MCF 10A (cell line): ENCODE data around the gene NCF2. TPM values are rescaled to one million over a fixed set of nuclear protein-coding genes. Genes with fewer than 3 reads are reported as not detected.

Experiments used
- BruUV-seq: library from RNA; stranded (reverse); fragments of 400-500 nt; replicated peaks from 2 replicates; lab custom pipeline; 2021; lab: Mats Ljungman, UMichigan
- CTCF ChIA-PET: fragments of 300-600 bp; sonication (Branson Sonifier 250); formaldehyde crosslinking; extraction: SDS; loops from one replicate; lab custom pipeline; 2021; ENCODE audit warnings: antibody characterized with exemption, inconsistent platforms; lab: Yijun Ruan, JAX
- POLR2A ChIA-PET: fragments of 300-600, 350-650 bp; sonication (Branson Sonifier 250); formaldehyde crosslinking; extraction: SDS; loops from one replicate; lab custom pipeline; 2020; ENCODE audit warnings: antibody characterized with exemption, inconsistent platforms; lab: Yijun Ruan, JAX
- DNase-seq: peaks from one replicate; pipeline ENCODE4 v3.0.0-alpha.2; 2018; ENCODE audit not compliant: unreplicated experiment
- H3K27ac Mint-ChIP-seq: one replicate; pipeline ENCODE4 v1.8.0; 2022; ENCODE audit warnings: mild to moderate bottlenecking, low read depth, mixed read lengths; ENCODE audit not compliant: unreplicated experiment
- H3K27me3 Mint-ChIP-seq: one replicate; pipeline ENCODE4 v1.8.0; 2022; ENCODE audit warnings: mixed read lengths; ENCODE audit not compliant: insufficient read depth, unreplicated experiment
- H3K36me3 Mint-ChIP-seq: one replicate; pipeline ENCODE4 v1.8.0; 2022; ENCODE audit warnings: mild to moderate bottlenecking, moderate library complexity, mixed read lengths; ENCODE audit not compliant: insufficient read depth, unreplicated experiment
- H3K4me1 Mint-ChIP-seq: one replicate; pipeline ENCODE4 v1.8.0; 2022; ENCODE audit warnings: mixed read lengths; ENCODE audit not compliant: insufficient read depth, unreplicated experiment
- H3K4me3 Mint-ChIP-seq: one replicate; pipeline ENCODE4 v1.8.0; 2022; ENCODE audit warnings: mild to moderate bottlenecking, moderate library complexity, mixed read lengths; ENCODE audit not compliant: unreplicated experiment
- H3K9me3 Mint-ChIP-seq: one replicate; pipeline ENCODE4 v1.8.0; 2022; ENCODE audit warnings: mixed read lengths; ENCODE audit not compliant: unreplicated experiment
- intact Hi-C: fragments of 100-400 bp; cut with micrococcal nuclease; formaldehyde crosslinking; loops from 2 replicates; pipeline ENCODE4 v1.14.1; 2022
- total RNA-seq: library from RNA; stranded (reverse); gene quantifications from 2 replicates; pipeline ENCODE4 v1.2.3, GENCODE V29; 2022
- TF ChIP-seq, protein P1 (sequence below): fragments of 200-600 bp; IDR thresholded peaks from one replicate; pipeline ENCODE4 v1.8.0; 2022; ENCODE audit warnings: antibody characterized with exemption, mild to moderate bottlenecking; ENCODE audit not compliant: unreplicated experiment

The NCF2 gene
- total RNA-seq, 1 experiment from 2014 or later = 4.9 TPM

DNA sequence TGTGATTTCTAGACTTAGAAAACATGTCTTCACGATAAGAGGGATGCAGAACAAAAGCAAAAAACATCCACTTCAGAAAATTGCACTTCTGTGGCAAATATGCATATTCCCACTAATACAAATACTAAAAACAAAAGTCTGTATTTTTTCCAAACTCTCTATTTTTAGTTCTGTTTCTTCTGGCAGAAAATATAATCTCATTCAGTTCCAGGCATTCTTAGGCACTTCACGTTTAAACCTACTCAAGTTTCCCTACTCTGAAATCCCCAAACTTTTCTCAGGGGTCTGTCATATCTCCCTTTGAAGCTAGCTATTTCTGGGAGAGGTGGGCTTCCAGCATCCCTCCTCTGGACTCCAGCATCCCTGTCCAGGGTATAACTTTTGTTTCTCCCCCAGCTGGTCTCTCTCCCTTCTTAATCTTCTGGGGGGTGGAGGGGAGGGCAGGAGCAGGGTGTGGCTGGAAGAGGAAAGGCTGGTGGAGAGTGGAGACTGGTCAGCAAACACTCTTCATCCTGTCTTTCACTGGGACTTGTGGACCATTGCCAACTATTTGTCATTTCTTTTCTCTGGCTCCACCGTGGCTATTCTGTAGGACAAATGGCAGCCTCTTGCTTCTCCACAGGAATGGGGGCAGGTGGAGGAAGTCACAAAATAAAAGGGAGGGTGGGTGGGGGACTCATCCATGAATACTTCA, 19.6 kb upstream of the NCF2 start:
- Mint-ChIP-seq H3K27me3 (no peaks in the 10 kb centered on the region), H3K27ac (peak overlapping the region; percentile 99), H3K4me1 (peaks cover 34% of the 10 kb centered on the region), H3K4me3 (no peak overlapping the region), H3K36me3 (no peaks in the 10 kb centered on the region), H3K9me3 (no peaks in the 10 kb centered on the region)
- intact Hi-C loops = loop anchor here (1.0 to 2.0 kb wide), 6 partner anchors 13 to 306 kb away; no protein-coding TSS in a partner anchor
- TF ChIP-seq, protein P1, sequence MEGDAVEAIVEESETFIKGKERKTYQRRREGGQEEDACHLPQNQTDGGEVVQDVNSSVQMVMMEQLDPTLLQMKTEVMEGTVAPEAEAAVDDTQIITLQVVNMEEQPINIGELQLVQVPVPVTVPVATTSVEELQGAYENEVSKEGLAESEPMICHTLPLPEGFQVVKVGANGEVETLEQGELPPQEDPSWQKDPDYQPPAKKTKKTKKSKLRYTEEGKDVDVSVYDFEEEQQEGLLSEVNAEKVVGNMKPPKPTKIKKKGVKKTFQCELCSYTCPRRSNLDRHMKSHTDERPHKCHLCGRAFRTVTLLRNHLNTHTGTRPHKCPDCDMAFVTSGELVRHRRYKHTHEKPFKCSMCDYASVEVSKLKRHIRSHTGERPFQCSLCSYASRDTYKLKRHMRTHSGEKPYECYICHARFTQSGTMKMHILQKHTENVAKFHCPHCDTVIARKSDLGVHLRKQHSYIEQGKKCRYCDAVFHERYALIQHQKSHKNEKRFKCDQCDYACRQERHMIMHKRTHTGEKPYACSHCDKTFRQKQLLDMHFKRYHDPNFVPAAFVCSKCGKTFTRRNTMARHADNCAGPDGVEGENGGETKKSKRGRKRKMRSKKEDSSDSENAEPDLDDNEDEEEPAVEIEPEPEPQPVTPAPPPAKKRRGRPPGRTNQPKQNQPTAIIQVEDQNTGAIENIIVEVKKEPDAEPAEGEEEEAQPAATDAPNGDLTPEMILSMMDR = no peak
- CTCF ChIA-PET = interaction anchor here (0.5 to 4.5 kb wide), 33 partner anchors 9 to 1333 kb away, joined by 3 to 33 read pairs (median 4); partner anchors contain the start of gene NCF2
- BruUV-seq = no TSS peak
- POLR2A ChIA-PET = interaction anchor here (0.6 to 4.0 kb wide), 20 partner anchors 8 to 1144 kb away, joined by 3 to 25 read pairs (median 4); partner anchors contain the start of genes EDEM3 and SMG7
- peak; percentile 43 for DNase-seq

DNA sequence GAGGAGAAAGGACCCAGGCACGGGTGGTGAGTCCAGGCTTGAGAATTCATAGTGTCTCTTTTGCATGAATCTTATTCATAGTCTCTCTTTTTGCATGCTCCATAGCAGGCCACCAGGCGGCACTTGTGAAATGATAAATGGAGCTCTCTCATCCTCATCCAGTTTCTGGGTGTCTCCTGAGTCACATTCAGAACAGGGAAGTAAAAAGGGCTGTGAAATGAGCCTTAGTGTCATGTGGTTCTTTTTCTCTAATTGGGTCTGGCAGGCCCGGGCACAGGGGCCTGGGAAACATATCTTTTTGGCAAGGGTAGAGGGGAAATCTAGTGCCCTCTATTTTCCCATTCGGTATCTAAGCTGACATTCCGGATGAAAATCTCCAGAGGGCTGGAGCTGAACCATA, 19.1 kb upstream of the NCF2 start:
- H3K4me1 Mint-ChIP-seq = peaks cover 31% of the 10 kb centered on the region
- ChIA-PET POLR2A (interaction anchor here (0.6 to 4.0 kb wide), 19 partner anchors 9 to 1145 kb away, joined by 3 to 25 read pairs (median 3); partner anchors contain the start of genes EDEM3 and SMG7), CTCF (interaction anchor here (0.5 to 4.5 kb wide), 32 partner anchors 8 to 1333 kb away, joined by 3 to 33 read pairs (median 4); partner anchors contain the start of gene NCF2)
- peak overlapping the region; percentile 99 for H3K27ac Mint-ChIP-seq
- DNase-seq = peak; percentile 87
- intact Hi-C loops = loop anchor here (1.0 to 2.0 kb wide), 6 partner anchors 14 to 307 kb away; no protein-coding TSS in a partner anchor
- peak overlapping the region; percentile 38 for H3K4me3 Mint-ChIP-seq
- H3K27me3 Mint-ChIP-seq = no peaks in the 10 kb centered on the region
- no peaks in the 10 kb centered on the region for H3K36me3 Mint-ChIP-seq
- no TSS peak for BruUV-seq
- TF ChIP-seq, protein P1 = peak; percentile 69
- H3K9me3 Mint-ChIP-seq = no peaks in the 10 kb centered on the region

DNA sequence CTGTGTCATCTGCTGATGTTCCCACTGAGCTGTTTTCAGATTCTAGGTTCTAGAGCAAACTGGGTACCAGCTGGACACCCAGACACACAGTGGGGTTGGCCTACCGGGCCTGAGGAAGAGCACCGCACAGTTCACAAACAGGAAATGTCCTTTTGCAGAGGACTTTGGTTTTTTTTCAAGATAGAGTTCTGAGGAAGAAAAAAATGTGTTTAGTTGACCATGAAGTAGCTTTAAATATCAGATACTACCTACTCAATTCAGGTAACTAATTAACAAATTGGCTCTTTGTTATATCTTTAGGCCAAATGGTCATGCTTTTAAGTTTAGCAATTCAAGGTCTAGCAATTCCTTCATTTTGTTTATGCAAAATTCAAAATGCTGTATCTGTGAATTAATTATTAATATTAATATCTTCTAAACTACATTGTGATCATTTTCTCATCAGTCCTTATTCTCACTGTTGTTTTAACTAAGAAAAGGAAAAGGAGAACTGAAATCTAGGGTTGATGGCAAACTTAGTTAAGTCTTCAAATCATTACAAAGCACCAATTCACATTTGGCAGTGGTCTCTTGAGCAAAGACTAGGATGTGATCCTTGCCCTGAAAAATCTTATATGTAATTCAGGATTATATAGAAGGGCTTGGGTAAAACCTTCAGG, 17.2 kb upstream of the NCF2 start:
- no TSS peak for BruUV-seq
- H3K27ac Mint-ChIP-seq = peak overlapping the region; percentile 99

More for the DNA sequence above, 17.2 kb upstream of the NCF2 start:
- ChIA-PET CTCF (interaction anchor here (1.2 to 4.5 kb wide), 11 partner anchors 9 to 308 kb away, joined by 3 to 33 read pairs (median 7); no protein-coding TSS in a partner anchor), POLR2A (interaction anchor here (1.0 to 1.7 kb wide), 4 partner anchors 9 to 27 kb away, joined by 3 to 5 read pairs (median 3); no protein-coding TSS in a partner anchor)
- peaks cover 38% of the 10 kb centered on the region for H3K4me1 Mint-ChIP-seq
- no peak overlapping the region for H3K4me3 Mint-ChIP-seq
- H3K27me3 Mint-ChIP-seq = no peaks in the 10 kb centered on the region
- TF ChIP-seq, protein P1 = no peak
- no peaks in the 10 kb centered on the region for H3K36me3 Mint-ChIP-seq
- DNase-seq = no peak
- H3K9me3 Mint-ChIP-seq = no peaks in the 10 kb centered on the region
- intact Hi-C loops = no loop called here
